Inflammatory macrophage (primary cell): Measurements from ENCODE around the gene OSBP2.

Experiments used
- DNase-seq, 2 donors: peaks; one replicate each; pipeline ENCODE4 v3.0.0-alpha.2; 2020 to 2022

OSBP2 gene

GRCh38 chr22:30943368-30943767, 248.7 kb downstream of the OSBP2 start:
- DNase-seq = no peak

DNA sequence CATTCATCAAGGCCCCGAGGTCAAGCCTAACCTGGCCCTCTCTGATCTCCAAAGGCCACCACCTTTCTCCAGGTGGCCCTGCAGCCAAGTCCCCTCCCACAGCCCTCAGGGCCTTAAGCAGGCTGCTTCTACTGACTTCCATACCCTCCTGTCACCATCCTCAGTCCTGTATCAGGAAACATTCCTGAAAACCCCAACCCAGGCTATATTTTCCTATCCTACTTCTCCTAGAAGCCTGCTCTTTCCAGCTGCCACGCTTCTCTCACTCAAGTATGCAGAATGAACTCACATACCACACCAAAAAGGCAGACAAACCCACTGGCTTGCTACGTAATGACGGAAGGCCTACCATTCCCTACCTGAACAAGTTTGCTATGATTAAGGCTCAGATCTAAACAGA, 250.3 kb downstream of the OSBP2 start:
- no peak for DNase-seq

DNA sequence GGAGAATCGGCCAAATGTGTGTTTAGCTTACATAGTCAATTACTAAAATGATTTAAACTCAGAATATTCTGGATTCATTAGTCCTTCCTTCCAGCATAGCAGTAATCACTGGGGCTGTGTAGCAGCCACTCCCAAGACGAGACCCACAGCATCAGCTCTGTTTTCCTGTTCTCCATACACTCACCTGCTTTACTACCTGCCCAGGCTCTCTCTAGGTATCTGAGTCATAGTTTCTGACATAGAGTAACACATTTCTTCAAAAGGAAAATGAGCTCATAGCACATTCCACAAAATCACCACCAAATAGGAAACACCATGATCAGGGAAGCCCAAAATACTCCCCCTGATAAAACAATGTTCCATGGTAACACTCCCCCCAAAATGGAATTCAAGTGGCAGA, 251.0 kb downstream of the OSBP2 start:
- no peak for DNase-seq

- DNase-seq = no peak
Observed at GRCh38 chr22:30946354-30946753, 251.7 kb downstream of the OSBP2 start.

DNA sequence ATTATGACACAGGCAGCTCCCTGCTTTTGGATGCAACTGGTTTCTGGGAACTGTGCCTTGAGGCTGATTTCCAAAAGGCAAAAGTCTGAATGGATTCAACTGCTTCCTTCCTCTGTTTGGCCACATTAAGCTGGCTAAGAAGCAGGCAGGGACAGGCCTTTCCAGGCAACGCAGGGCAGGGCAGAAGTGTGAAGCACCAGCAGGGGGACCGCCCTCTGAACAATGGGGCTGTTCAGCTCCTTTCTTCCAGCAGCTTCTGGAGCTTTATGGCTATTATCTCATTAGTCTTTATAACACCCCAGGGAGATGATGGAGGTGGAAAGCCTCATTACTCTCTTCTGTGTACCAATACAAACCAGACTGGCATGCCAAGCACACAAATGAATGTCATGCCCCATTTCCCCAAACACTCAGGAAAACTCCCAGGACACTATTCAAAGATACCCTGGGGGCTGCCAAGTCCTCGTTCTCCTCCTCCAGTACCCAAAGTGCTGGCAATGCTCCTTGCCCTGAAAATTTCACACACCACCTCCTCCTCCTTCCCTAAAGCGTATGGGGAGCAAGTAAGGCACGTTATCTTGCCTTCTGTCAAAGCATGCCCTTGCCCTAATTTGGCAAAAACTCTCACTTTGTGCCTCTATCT, 252.6 kb downstream of the OSBP2 start:
- DNase-seq = no peak

DNA sequence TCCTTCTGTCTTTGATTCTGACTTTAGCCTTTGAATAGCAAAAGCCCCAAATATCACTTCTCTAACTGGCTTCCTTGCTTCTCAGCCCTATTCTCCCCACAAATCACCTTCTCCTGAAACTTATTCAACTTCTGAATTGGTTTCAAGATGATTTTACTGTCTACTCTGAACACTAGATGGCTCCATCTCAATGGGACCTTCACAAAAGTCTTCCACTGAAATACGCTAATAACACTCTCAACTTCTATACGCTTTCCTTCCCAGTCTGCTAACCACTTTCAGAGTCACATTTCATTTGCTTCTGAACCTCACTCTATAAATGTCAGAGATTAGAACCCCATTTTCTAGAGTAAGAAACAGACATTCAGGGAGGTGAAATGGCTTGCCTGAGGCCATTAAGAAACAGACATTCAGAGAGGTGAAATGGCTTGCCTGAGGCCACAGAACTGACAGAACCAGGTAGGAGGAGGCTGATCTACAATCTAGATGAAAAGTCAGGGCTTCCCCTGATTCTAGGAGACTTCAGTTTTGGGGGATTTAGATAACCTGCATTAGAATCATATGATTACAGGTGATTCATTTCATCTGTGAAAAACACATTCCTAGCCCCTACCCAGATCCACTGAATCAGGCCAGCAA, 253.3 kb downstream of the OSBP2 start:
- DNase-seq = peak; percentile 30 to 47

GRCh38 chr22:30948930-30949342, 254.3 kb downstream of the OSBP2 start:
- no peak for DNase-seq

DNA sequence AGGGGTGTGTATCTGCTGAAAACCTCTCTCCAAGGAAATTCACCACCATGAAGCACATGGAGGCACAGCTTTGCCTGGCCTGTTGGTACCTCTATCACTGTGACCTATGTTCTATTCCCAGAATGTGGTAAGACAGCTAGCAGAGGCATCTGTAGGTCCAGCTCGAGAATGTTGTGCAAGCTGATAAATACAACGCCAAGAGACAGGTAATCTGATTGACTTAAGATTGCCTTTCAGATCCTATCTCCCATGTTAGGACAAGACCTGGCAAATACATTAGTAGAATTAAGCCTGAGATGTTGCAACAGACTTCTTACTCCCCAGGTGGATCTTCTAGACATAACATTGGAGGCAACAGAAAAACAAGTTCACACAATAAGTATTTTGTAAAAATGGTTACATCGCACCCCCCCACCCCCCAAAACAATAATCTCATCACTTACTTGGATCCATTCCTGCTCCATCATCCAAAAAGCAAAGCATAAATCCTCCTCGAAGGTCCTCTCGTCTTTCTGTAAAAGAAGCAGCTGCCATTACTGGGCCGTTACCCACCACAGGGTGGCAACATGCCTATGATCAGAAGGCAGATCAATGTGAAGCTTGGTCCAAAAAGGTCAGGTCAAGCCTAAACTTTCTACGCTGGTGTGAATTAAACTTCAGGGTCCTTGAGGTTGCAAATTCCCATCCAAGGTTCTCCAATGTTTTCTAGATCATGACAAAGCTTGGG, 255.4 kb downstream of the OSBP2 start:
- no peak for DNase-seq

GRCh38 chr22:30953206-30953605, 258.5 kb downstream of the OSBP2 start:
- DNase-seq = no peak

GRCh38 chr22:30955153-30955552, 260.5 kb downstream of the OSBP2 start:
- no peak for DNase-seq
